ENCODE measurements around the gene BAIAP2L2. TPM values are rescaled to one million over a fixed set of nuclear protein-coding genes. Genes with fewer than 3 reads are reported as not detected.
"Not testable (repeated sequence)": the region's sequence is repeated elsewhere in the genome, so short reads cannot be mapped to it uniquely, and the experiment has no call there.

BAIAP2L2 gene
- total RNA-seq, 1 experiment from 2014 or later, result 2.3 TPM

- no peaks in the 10 kb centered on the region for H3K79me1 ChIP-seq (ENCODE audit: insufficient read depth, low read depth, low read length, poor library complexity, severe bottlenecking)
- Mint-ChIP-seq H3K36me3 (ENCODE audit: insufficient read depth in 1 of 3, low read depth in 3 of 3) (peaks cover 3 to 10% (median 6%) of the 10 kb centered on the region in 3 experiments; a peak in 5 of 7 replicates), H3K27ac (peak overlapping the region in 2 of 3 experiments; percentile 8 to 74; a peak in 2 of 7 replicates), H3K4me1 (peaks cover 8 to 21% of the 10 kb centered on the region in 2 experiments), H3K9me3 (no peaks in the 10 kb centered on the region), H3K4me3 (no peak overlapping the region), H3K27me3 (ENCODE audit: low read depth) (no peaks in the 10 kb centered on the region)
- no peak overlapping the region for H3T11ph ChIP-seq (ENCODE audit: low read length)
- H3K18ac ChIP-seq (ENCODE audit: insufficient read length, low read depth, low read length), result no peak overlapping the region
- no peak for DNase-seq
- no peak overlapping the region for H3K4me2 ChIP-seq (ENCODE audit: insufficient read depth, insufficient read length, low read length)
- H2BK120ac ChIP-seq (ENCODE audit: low read depth, low read length, poor library complexity, severe bottlenecking), result no peak overlapping the region
- 0 out of 2 replicates have a peak, but pooled peaks cover 3% of the 10 kb centered on the region for H3K4me1 ChIP-seq (ENCODE audit: insufficient read depth, low read length)
- no peaks in the 10 kb centered on the region for H3K9me3 ChIP-seq (ENCODE audit: control insufficient read depth, low read depth, low read length)
- H2BK5ac ChIP-seq (ENCODE audit: insufficient read length, low read length), result no peak overlapping the region
- H2BK20ac ChIP-seq (ENCODE audit: low read depth, low read length, poor library complexity, severe bottlenecking), result no peak overlapping the region
- H3K14ac ChIP-seq (ENCODE audit: insufficient read depth, low read length), result no peak overlapping the region
- H3K79me2 ChIP-seq (ENCODE audit: insufficient read depth, low read length), result no peaks in the 10 kb centered on the region
- TF ChIP-seq CTCF (conservative IDR thresholded peaks at IDR 0.05), result no peak
- no peak overlapping the region for H3K9ac ChIP-seq (ENCODE audit: extremely low read depth, insufficient read length, low read length)
- no CpG with 5 or more reads among the region's 5 CpGs for WGBS (ENCODE audit: extremely low coverage, insufficient read length, low lambda C conversion rate)
- no peak overlapping the region for H3K23ac ChIP-seq (ENCODE audit: insufficient read length, low read depth, low read length)
- no peak overlapping the region for H2BK15ac ChIP-seq (ENCODE audit: low read depth, low read length)
- H4K91ac ChIP-seq (ENCODE audit: insufficient read length, low read depth, low read length), result no peak overlapping the region
- no peak overlapping the region for H2AFZ ChIP-seq (ENCODE audit: low read length)
- no peak overlapping the region for H3K27ac ChIP-seq (ENCODE audit: insufficient read length, low read depth, low read length)
- no peaks in the 10 kb centered on the region for H3K23me2 ChIP-seq (ENCODE audit: insufficient read length, low read depth, low read length, poor library complexity, severe bottlenecking)
- H3K4ac ChIP-seq (ENCODE audit: low read depth, low read length), result no peak overlapping the region
- no peak overlapping the region for H4K8ac ChIP-seq (replicated peaks; ENCODE audit: insufficient read length, low read depth, low read length)
- H2AK5ac ChIP-seq (ENCODE audit: insufficient read length, low read length), result no peak overlapping the region
- no peaks in the 10 kb centered on the region for H3K27me3 ChIP-seq (ENCODE audit: insufficient read depth, low read length)
- no peak overlapping the region for H2BK12ac ChIP-seq (ENCODE audit: insufficient read length, low read depth, low read length)
- H4K20me1 ChIP-seq (ENCODE audit: control insufficient read depth, insufficient read depth, insufficient read length), result no peaks in the 10 kb centered on the region
- H3K56ac ChIP-seq (ENCODE audit: insufficient read length, low read depth, low read length), result no peak overlapping the region
- H4K5ac ChIP-seq (ENCODE audit: insufficient read length, low read depth, low read length), result no peak overlapping the region
Measured at GRCh38 chr22:38148245-38148644, 37.8 kb upstream of the BAIAP2L2 start.

- not testable (repeated sequence) for H3K56ac ChIP-seq (ENCODE audit: insufficient read length, low read depth, low read length); H3K9ac ChIP-seq (ENCODE audit: extremely low read depth, insufficient read length, low read length)
Measured at GRCh38 chr22:38146166-38146565, 35.7 kb upstream of the BAIAP2L2 start.

More at GRCh38 chr22:38146166-38146565, 35.7 kb upstream of the BAIAP2L2 start:
- no CpG with 5 or more reads among the region's 3 CpGs for WGBS (ENCODE audit: extremely low coverage, insufficient read length, low lambda C conversion rate)
- H3K27me3 ChIP-seq (ENCODE audit: insufficient read depth, low read length); H2BK12ac ChIP-seq (ENCODE audit: insufficient read length, low read depth, low read length); H4K5ac ChIP-seq (ENCODE audit: insufficient read length, low read depth, low read length); H3K4ac ChIP-seq (ENCODE audit: low read depth, low read length); H3K79me1 ChIP-seq (ENCODE audit: insufficient read depth, low read depth, low read length, poor library complexity, severe bottlenecking); H2AFZ ChIP-seq (ENCODE audit: low read length); H3K14ac ChIP-seq (ENCODE audit: insufficient read depth, low read length); H3K27ac Mint-ChIP-seq; H3K79me2 ChIP-seq (ENCODE audit: insufficient read depth, low read length); H2AK5ac ChIP-seq (ENCODE audit: insufficient read length, low read length); H2BK120ac ChIP-seq (ENCODE audit: low read depth, low read length, poor library complexity, severe bottlenecking); H3K4me3 Mint-ChIP-seq; H3T11ph ChIP-seq (ENCODE audit: low read length); H2BK5ac ChIP-seq (ENCODE audit: insufficient read length, low read length); H3K23me2 ChIP-seq (ENCODE audit: insufficient read length, low read depth, low read length, poor library complexity, severe bottlenecking); H3K4me1 ChIP-seq (ENCODE audit: insufficient read depth, low read length); H4K20me1 ChIP-seq (ENCODE audit: control insufficient read depth, insufficient read depth, insufficient read length); H2BK20ac ChIP-seq (ENCODE audit: low read depth, low read length, poor library complexity, severe bottlenecking); H3K23ac ChIP-seq (ENCODE audit: insufficient read length, low read depth, low read length); H4K91ac ChIP-seq (ENCODE audit: insufficient read length, low read depth, low read length); H3K9me3 ChIP-seq (ENCODE audit: control insufficient read depth, low read depth, low read length); H4K8ac ChIP-seq (replicated peaks; ENCODE audit: insufficient read length, low read depth, low read length); H3K4me2 ChIP-seq (ENCODE audit: insufficient read depth, insufficient read length, low read length); H3K27me3 Mint-ChIP-seq (ENCODE audit: low read depth); H3K27ac ChIP-seq (ENCODE audit: insufficient read length, low read depth, low read length); H3K9me3 Mint-ChIP-seq; DNase-seq; H3K18ac ChIP-seq (ENCODE audit: insufficient read length, low read depth, low read length); H2BK15ac ChIP-seq (ENCODE audit: low read depth, low read length): not testable (repeated sequence)
- peaks cover 3 to 16% (median 11%) of the 10 kb centered on the region in 3 experiments; a peak in 5 of 7 replicates for H3K36me3 Mint-ChIP-seq (ENCODE audit: insufficient read depth in 1 of 3, low read depth in 3 of 3)
- H3K4me1 Mint-ChIP-seq, result peaks cover 8 to 18% of the 10 kb centered on the region in 2 experiments

Measured in H9 (cell line).